ENCODE measurements around the gene WWP2. TPM values are rescaled to one million over a fixed set of nuclear protein-coding genes. Genes with fewer than 3 reads are reported as not detected.

The WWP2 gene
- total and polyA plus RNA-seq, 2 experiments from 2014 or later, result 19.9 to 23.1 TPM

DNA sequence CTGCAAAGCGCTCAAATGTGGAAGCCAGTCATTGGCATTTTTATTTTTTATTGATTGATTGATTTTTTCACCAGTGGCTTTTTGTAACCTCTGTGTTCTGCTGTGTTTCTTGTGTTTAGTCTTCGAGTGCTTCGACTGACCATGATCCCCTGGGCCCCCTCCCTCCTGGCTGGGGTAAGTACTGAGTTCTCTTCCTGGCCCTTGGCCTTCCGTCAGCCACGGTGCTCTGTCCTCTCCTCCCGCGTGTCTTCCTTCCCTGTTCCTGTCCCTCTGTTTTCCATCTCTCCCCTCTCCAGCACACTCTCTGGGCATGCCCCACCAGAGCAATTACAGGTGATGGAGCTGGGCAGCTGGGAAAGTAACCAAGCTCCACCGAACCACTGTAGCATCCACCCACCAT lies 163.2 kb downstream of the WWP2 start:
- no peak for DNase-seq (ENCODE audit: low spot score)
- Histone ChIP-seq H3K9me3 (ENCODE audit: low read depth) (no peaks in the 10 kb centered on the region), H3K79me2 (no peaks in the 10 kb centered on the region), H3K27ac (peak overlapping the region; percentile 86), H3K4me2 (no peak overlapping the region), H3K36me3 (replicated peaks; ENCODE audit: insufficient read depth, low read depth) (no peaks in the 10 kb centered on the region), H3K4me3 (no peak overlapping the region), H2AFZ (no peak overlapping the region), H3K27me3 (no peaks in the 10 kb centered on the region), H3K9me2 (replicated peaks; ENCODE audit: insufficient read depth) (no peaks in the 10 kb centered on the region), H3K4me1 (ENCODE audit: insufficient read depth) (peaks cover 25% of the 10 kb centered on the region), H4K20me1 (ENCODE audit: insufficient read depth, poor library complexity, severe bottlenecking) (no peaks in the 10 kb centered on the region)
- 92% methylated on average over 8 of the region's 8 CpGs for WGBS (ENCODE audit: low lambda C conversion rate, missing lambda C conversion rate)
- TF ChIP-seq EZH2phosphoT487 (IDR thresholded peaks at IDR 0.05; ENCODE audit: low read depth, severe bottlenecking, unreplicated experiment), result no peak
- no peak for TF ChIP-seq EZH2 (IDR thresholded peaks at IDR 0.05; ENCODE audit: borderline replicate concordance)

DNA sequence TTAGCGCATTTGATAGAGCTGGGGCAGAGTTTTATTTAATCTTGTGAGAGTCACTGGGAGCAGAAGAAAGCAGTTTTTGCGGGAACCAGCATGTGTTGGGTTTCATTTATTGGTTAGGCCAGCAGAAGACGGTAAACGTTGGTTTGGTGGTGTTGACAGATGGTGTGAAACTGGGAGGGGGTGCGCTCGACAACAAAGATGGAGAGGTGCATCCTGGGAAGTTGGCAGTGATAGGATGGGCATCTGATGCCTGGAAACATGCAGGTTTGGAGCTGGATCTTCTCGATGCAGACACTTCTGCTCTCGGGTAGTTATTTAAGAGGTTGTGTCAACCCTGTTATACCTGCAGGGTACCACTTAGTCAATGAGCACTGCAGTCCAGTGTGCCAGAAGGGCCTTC lies 164.1 kb downstream of the WWP2 start:
- no peaks in the 10 kb centered on the region for H3K9me3 ChIP-seq (ENCODE audit: low read depth)
- peaks cover 26% of the 10 kb centered on the region for H3K4me1 ChIP-seq (ENCODE audit: insufficient read depth)
- H3K36me3 ChIP-seq (replicated peaks; ENCODE audit: insufficient read depth, low read depth), result no peaks in the 10 kb centered on the region
- no peak overlapping the region for H3K4me2 ChIP-seq
- H3K27ac ChIP-seq, result no peak overlapping the region
- H3K4me3 ChIP-seq, result no peak overlapping the region
- H3K9me2 ChIP-seq (replicated peaks; ENCODE audit: insufficient read depth), result no peaks in the 10 kb centered on the region
- no peaks in the 10 kb centered on the region for H4K20me1 ChIP-seq (ENCODE audit: insufficient read depth, poor library complexity, severe bottlenecking)
- no peaks in the 10 kb centered on the region for H3K79me2 ChIP-seq
- WGBS (ENCODE audit: low lambda C conversion rate, missing lambda C conversion rate), result 89% methylated on average over 8 of the region's 8 CpGs
- H3K27me3 ChIP-seq, result no peaks in the 10 kb centered on the region
- TF ChIP-seq EZH2phosphoT487 (IDR thresholded peaks at IDR 0.05; ENCODE audit: low read depth, severe bottlenecking, unreplicated experiment), result no peak
- DNase-seq (ENCODE audit: low spot score), result no peak
- H2AFZ ChIP-seq, result no peak overlapping the region

DNA sequence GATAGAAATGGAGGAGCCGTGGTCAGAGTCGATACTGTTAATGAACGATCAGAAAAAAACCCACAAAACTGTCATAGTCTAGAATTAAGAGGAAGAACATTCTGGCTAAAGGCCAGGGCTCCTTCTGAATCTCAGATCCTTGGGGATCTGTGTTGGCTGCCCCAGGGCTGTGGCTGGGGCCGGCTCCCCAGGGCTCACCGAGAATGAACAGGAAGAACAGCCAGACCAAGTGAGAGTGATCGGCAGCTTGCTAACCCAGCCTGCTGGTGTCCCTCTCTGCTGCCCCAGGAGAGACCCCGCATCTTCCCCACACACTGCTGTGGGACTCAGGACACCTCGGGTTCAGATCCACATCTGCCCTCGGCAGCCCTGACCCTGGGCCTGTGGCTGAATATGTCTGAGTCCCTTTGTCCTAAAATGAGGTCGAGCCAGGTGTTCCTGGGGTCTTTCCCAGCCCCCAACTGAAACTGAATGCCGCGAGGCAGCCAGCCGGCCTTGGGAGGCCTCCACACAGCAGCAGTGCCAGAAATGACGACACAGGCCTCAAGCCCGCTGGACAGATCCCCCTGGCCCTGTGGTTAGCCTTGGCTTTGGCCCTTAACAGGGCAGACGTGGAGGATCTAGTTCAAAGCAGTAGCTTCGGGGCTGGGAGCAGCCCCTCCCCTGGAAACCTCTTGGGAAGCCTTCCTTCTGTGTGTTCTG lies 165.1 kb downstream of the WWP2 start:
- Histone ChIP-seq H3K27me3 (no peaks in the 10 kb centered on the region), H3K4me2 (no peak overlapping the region), H2AFZ (no peak overlapping the region), H3K9me2 (replicated peaks; ENCODE audit: insufficient read depth) (no peaks in the 10 kb centered on the region), H3K27ac (peak overlapping the region; percentile 33), H3K36me3 (replicated peaks; ENCODE audit: insufficient read depth, low read depth) (no peaks in the 10 kb centered on the region), H3K9me3 (ENCODE audit: low read depth) (no peaks in the 10 kb centered on the region), H3K4me3 (no peak overlapping the region), H3K4me1 (ENCODE audit: insufficient read depth) (peaks cover 26% of the 10 kb centered on the region), H4K20me1 (ENCODE audit: insufficient read depth, poor library complexity, severe bottlenecking) (no peaks in the 10 kb centered on the region), H3K79me2 (no peaks in the 10 kb centered on the region)
- peak; percentile 32 for DNase-seq (ENCODE audit: low spot score)
- TF ChIP-seq EZH2phosphoT487 (IDR thresholded peaks at IDR 0.05; ENCODE audit: low read depth, severe bottlenecking, unreplicated experiment) (no peak), EZH2 (IDR thresholded peaks at IDR 0.05; ENCODE audit: borderline replicate concordance) (no peak)
- TF ChIP-seq, protein P1, sequence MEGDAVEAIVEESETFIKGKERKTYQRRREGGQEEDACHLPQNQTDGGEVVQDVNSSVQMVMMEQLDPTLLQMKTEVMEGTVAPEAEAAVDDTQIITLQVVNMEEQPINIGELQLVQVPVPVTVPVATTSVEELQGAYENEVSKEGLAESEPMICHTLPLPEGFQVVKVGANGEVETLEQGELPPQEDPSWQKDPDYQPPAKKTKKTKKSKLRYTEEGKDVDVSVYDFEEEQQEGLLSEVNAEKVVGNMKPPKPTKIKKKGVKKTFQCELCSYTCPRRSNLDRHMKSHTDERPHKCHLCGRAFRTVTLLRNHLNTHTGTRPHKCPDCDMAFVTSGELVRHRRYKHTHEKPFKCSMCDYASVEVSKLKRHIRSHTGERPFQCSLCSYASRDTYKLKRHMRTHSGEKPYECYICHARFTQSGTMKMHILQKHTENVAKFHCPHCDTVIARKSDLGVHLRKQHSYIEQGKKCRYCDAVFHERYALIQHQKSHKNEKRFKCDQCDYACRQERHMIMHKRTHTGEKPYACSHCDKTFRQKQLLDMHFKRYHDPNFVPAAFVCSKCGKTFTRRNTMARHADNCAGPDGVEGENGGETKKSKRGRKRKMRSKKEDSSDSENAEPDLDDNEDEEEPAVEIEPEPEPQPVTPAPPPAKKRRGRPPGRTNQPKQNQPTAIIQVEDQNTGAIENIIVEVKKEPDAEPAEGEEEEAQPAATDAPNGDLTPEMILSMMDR (IDR thresholded peaks at IDR 0.05; ENCODE audit: poor library complexity), result no peak
- 74% methylated on average over 17 of the region's 17 CpGs for WGBS (ENCODE audit: low lambda C conversion rate, missing lambda C conversion rate)

DNA sequence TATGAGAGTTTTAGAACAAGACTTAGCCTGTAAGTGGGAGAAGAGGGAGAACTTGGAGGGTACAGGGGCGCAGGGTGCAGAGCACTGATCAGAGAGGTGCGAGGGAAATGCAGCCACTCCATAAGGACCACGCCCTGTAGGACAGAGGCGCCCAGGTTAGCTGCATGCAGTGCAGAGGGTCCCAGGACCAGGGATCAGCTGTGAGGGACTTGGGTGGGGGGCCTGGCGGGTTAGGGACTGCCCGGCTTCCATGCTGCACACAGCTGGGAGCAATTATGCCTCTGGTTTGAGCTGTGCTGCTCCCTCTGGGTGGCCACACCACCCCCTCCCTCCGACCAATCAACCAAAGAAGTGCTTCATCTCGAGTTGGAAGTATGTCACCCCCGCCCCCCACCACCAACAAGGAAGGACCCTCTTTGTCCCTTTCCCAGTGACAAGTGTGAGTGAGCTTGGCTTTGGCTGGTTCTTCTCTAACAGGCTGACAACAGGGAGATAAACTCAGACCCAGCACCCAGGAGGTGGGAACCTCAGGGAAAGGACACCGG lies 166.8 kb downstream of the WWP2 start:
- peak overlapping the region; percentile 33 for H3K27ac ChIP-seq
- no peaks in the 10 kb centered on the region for H4K20me1 ChIP-seq (ENCODE audit: insufficient read depth, poor library complexity, severe bottlenecking)
- peaks cover 23% of the 10 kb centered on the region for H3K4me1 ChIP-seq (ENCODE audit: insufficient read depth)
- no peak overlapping the region for H2AFZ ChIP-seq
- no peak overlapping the region for H3K4me2 ChIP-seq
- WGBS (ENCODE audit: low lambda C conversion rate, missing lambda C conversion rate), result 83% methylated on average over 9 of the region's 10 CpGs
- TF ChIP-seq, protein P1 (IDR thresholded peaks at IDR 0.05; ENCODE audit: poor library complexity), result no peak
- TF ChIP-seq EZH2 (IDR thresholded peaks at IDR 0.05; ENCODE audit: borderline replicate concordance) (no peak), EZH2phosphoT487 (IDR thresholded peaks at IDR 0.05; ENCODE audit: low read depth, severe bottlenecking, unreplicated experiment) (no peak)
- H3K9me3 ChIP-seq (ENCODE audit: low read depth), result no peaks in the 10 kb centered on the region
- no peaks in the 10 kb centered on the region for H3K79me2 ChIP-seq
- H3K27me3 ChIP-seq, result no peaks in the 10 kb centered on the region
- H3K9me2 ChIP-seq (replicated peaks; ENCODE audit: insufficient read depth), result no peaks in the 10 kb centered on the region
- no peak overlapping the region for H3K4me3 ChIP-seq
- no peaks in the 10 kb centered on the region for H3K36me3 ChIP-seq (replicated peaks; ENCODE audit: insufficient read depth, low read depth)
- no peak for DNase-seq (ENCODE audit: low spot score)
